IMR-90 (cell line): ENCODE results near the gene AOPEP. TPM values are rescaled to one million over a fixed set of nuclear protein-coding genes. Genes with fewer than 3 reads are reported as not detected.

Experiments used
- ATAC-seq: fragments of 200-7000 bp; cut with Tn5 transposase; 2 replicates; pipeline ENCODE4 v1.9.1; 2020; ENCODE audit warnings: low read depth, mild to moderate bottlenecking, moderate library complexity
- BruUV-seq: library from RNA; stranded (reverse); fragments of 400-500 nt; replicated peaks from 2 replicates; lab custom pipeline; 2021; lab: Mats Ljungman, UMichigan
- CTCF ChIA-PET: fragments of 300-600 bp; formaldehyde crosslinking; extraction: SDS; loops from one replicate; lab custom pipeline; 2021; ENCODE audit warnings: antibody characterized with exemption; lab: Yijun Ruan, JAX
- POLR2A ChIA-PET: fragments of 300-600 bp; sonication (Branson Sonifier 250); formaldehyde crosslinking; loops from one replicate; lab custom pipeline; 2022; ENCODE audit warnings: antibody characterized with exemption; ENCODE audit not compliant: unreplicated experiment; lab: Charles Lee
- DNase-seq: peaks from one replicate; pipeline ENCODE4 v3.0.0; 2013
- H2AFZ ChIP-seq: replicated peaks from 2 replicates; pipeline ENCODE3; 2013; ENCODE audit warnings: low read length, mild to moderate bottlenecking; ENCODE audit not compliant: poor library complexity
- H2AK5ac ChIP-seq: 2 replicates; pipeline ENCODE4 v1.6.1; 2013; ENCODE audit warnings: low read depth, low read length, inconsistent platforms
- H2AK9ac ChIP-seq: replicated peaks from 2 replicates; pipeline ENCODE3; 2013; ENCODE audit warnings: mild to moderate bottlenecking, low read depth, low read length, moderate library complexity; ENCODE audit not compliant: poor library complexity
- H2BK120ac ChIP-seq: 2 replicates; pipeline ENCODE4 v1.6.1; 2013; ENCODE audit warnings: low read depth, low read length, inconsistent platforms
- H2BK15ac ChIP-seq: 3 replicates; pipeline ENCODE4 v1.6.1; 2013; ENCODE audit warnings: low read depth, low read length, inconsistent platforms
- H2BK20ac ChIP-seq: 2 replicates; pipeline ENCODE4 v1.6.1; 2013; ENCODE audit warnings: low read depth, mild to moderate bottlenecking, inconsistent platforms, low read length, moderate library complexity
- H2BK5ac ChIP-seq: 2 replicates; pipeline ENCODE4 v1.6.1; 2013; ENCODE audit warnings: mild to moderate bottlenecking, low read depth, low read length, inconsistent platforms; ENCODE audit not compliant: poor library complexity, severe bottlenecking
- H3K14ac ChIP-seq: replicated peaks from 2 replicates; pipeline ENCODE4 v1.6.1; 2013; ENCODE audit warnings: low read depth, low read length, inconsistent platforms
- H3K18ac ChIP-seq: 2 replicates; pipeline ENCODE4 v1.6.1; 2013; ENCODE audit warnings: low read depth, low read length, control low read depth
- H3K23ac ChIP-seq: 2 replicates; pipeline ENCODE4 v1.6.1; 2013; ENCODE audit warnings: low read depth, low read length, inconsistent platforms
- H3K27ac ChIP-seq: 2 replicates; pipeline ENCODE4 v1.5.1; 2013; ENCODE audit warnings: mild to moderate bottlenecking, control low read depth, low read length; ENCODE audit not compliant: insufficient read depth
- H3K27me3 ChIP-seq: 2 replicates; pipeline ENCODE4 v1.6.1; 2013; ENCODE audit warnings: low read length; ENCODE audit not compliant: control insufficient read depth, insufficient read depth
- H3K36me3 ChIP-seq: 2 replicates; pipeline ENCODE4 v1.6.1; 2013; ENCODE audit warnings: low read length, mixed read lengths; ENCODE audit not compliant: control insufficient read depth, insufficient read depth
- H3K4ac ChIP-seq: 2 replicates; pipeline ENCODE4 v1.6.1; 2013; ENCODE audit warnings: low read depth, low read length, inconsistent platforms
- H3K4me1 ChIP-seq: 2 replicates; pipeline ENCODE4 v1.6.1; 2013; ENCODE audit warnings: low read length, mixed read lengths; ENCODE audit not compliant: control insufficient read depth, insufficient read depth
- H3K4me2 ChIP-seq: 2 replicates; pipeline ENCODE4 v1.6.1; 2013; ENCODE audit warnings: low read depth, mild to moderate bottlenecking, control low read depth, low read length, moderate library complexity
- H3K4me3 ChIP-seq: 2 replicates; pipeline ENCODE4 v1.5.1; 2013; ENCODE audit warnings: low read depth, mild to moderate bottlenecking, control low read depth, low read length, moderate library complexity; ENCODE audit not compliant: insufficient read depth
- H3K56ac ChIP-seq: 2 replicates; pipeline ENCODE4 v1.6.1; 2013; ENCODE audit warnings: low read length, inconsistent platforms; ENCODE audit not compliant: insufficient read depth; ENCODE audit errors: extremely low read depth
- H3K79me1 ChIP-seq, 2 experiments: 2 replicates each; pipeline ENCODE4 v1.6.1; 2013; ENCODE audit warnings: low read length in 2 of 2, inconsistent platforms in 1 of 2, low read depth in 1 of 2
- H3K9ac ChIP-seq: 2 replicates; pipeline ENCODE4 v1.6.1; 2013; ENCODE audit warnings: low read depth, low read length, control low read depth
- H3K9me1 ChIP-seq: 2 replicates; pipeline ENCODE4 v1.6.1; 2013; ENCODE audit warnings: low read length, inconsistent platforms; ENCODE audit not compliant: insufficient read depth
- H3K9me3 ChIP-seq: 2 replicates; pipeline ENCODE4 v1.6.1; 2013; ENCODE audit warnings: low read length; ENCODE audit not compliant: control insufficient read depth, insufficient read depth
- H4K20me1 ChIP-seq: 2 replicates; pipeline ENCODE4 v1.6.1; 2013; ENCODE audit warnings: low read length, inconsistent platforms; ENCODE audit not compliant: insufficient read depth
- H4K5ac ChIP-seq: 2 replicates; pipeline ENCODE4 v1.6.1; 2013; ENCODE audit warnings: mild to moderate bottlenecking, low read depth, low read length, control low read depth
- H4K8ac ChIP-seq, 2 experiments: 2 replicates each; pipeline ENCODE4 v1.6.1; 2013; ENCODE audit warnings: low read depth in 2 of 2, low read length in 2 of 2, control low read depth in 1 of 2, inconsistent platforms in 1 of 2
- H4K91ac ChIP-seq: 2 replicates; pipeline ENCODE4 v1.6.1; 2013; ENCODE audit warnings: low read depth, low read length, inconsistent platforms; ENCODE audit not compliant: insufficient read depth
- CTCF ChIP-seq: conservative IDR thresholded peaks from 2 replicates; pipeline ENCODE4 v1.5.1; 2012; ENCODE audit warnings: mild to moderate bottlenecking, low read depth, low read length, improper control_type of control experiment
- ELK1 ChIP-seq: fragments of 150-350 bp; IDR thresholded peaks from 2 replicates; pipeline ENCODE4 v1.6.1; 2016; ENCODE audit warnings: low read depth, mild to moderate bottlenecking, low read length, moderate library complexity, borderline replicate concordance
- MAFK ChIP-seq: IDR thresholded peaks from 2 replicates; pipeline ENCODE4 v1.6.1; 2012; ENCODE audit warnings: low read depth, low read length, improper control_type of control experiment
- NFE2L2 ChIP-seq: fragments of 150-350 bp; IDR thresholded peaks from 2 replicates; pipeline ENCODE4 v1.6.1; 2016; ENCODE audit warnings: low read depth, mild to moderate bottlenecking, low read length
- POLR2A ChIP-seq: IDR thresholded peaks from 2 replicates; pipeline ENCODE4 v1.6.1; 2012; ENCODE audit warnings: mild to moderate bottlenecking, low read depth, low read length
- RFX5 ChIP-seq: IDR thresholded peaks from 2 replicates; pipeline ENCODE4 v1.8.0; 2012; ENCODE audit warnings: low read depth, mild to moderate bottlenecking, low read length, moderate library complexity
- WGBS, 2 experiments: methylation state at CpG; one replicate each; pipeline versions ENCODE4 v1.1.5 to v1.1.7; 2013; ENCODE audit warnings: missing lambda C conversion rate in 2 of 2; ENCODE audit not compliant: insufficient read length in 1 of 2; ENCODE audit errors: extremely low coverage in 2 of 2; 5-methylcytosine and 5-hydroxymethylcytosine counted together
- dilution Hi-C: fragments of 300-500 bp; cut with HindIII; formaldehyde crosslinking; loops from one replicate; pipeline ENCODE4 v1.14.3; 2018; ENCODE audit warnings: low sequenced_read_pairs; ENCODE audit not compliant: unreplicated experiment
- in situ Hi-C: fragments of 300-500 bp; cut with MboI; formaldehyde crosslinking; loops from 3 replicates; pipeline ENCODE4 v1.14.3; 2019; ENCODE audit warnings: low sequenced_read_pairs, inconsistent platforms, mixed read lengths
- intact Hi-C: fragments of 100-400 bp; cut with micrococcal nuclease; formaldehyde crosslinking; loops from 2 replicates; pipeline ENCODE4 v1.10.0; 2022
- polyA plus RNA-seq, 3 experiments: library from polyadenylated mRNA; depleted of rRNA; stranded (reverse); fragments of >200 nt; gene quantifications; 2 replicates each; pipeline ENCODE4 v1.2.3, GENCODE V29; 2012; ENCODE audit warnings: low replicate concordance in 1 of 3
- total RNA-seq: library from RNA; depleted of rRNA; stranded (reverse); fragments of >200 nt; gene quantifications from 2 replicates; pipeline ENCODE4 v1.2.3, GENCODE V29; 2012
- TF ChIP-seq, protein P1 (sequence below): fragments of 150-350 bp; IDR thresholded peaks from 2 replicates; pipeline ENCODE4 v1.6.1; 2017; ENCODE audit warnings: mild to moderate bottlenecking, antibody characterized with exemption, low read length, low read depth

Gene AOPEP
- total and polyA plus RNA-seq, 2 of the 4 experiments (the other 2 are of a cell fraction), result 34.9 to 38.7 TPM

- in situ Hi-C loops (no loop called here), dilution Hi-C loops (no loop called here), intact Hi-C loops (no loop called here)
- CTCF ChIA-PET, result no interaction called here
- DNase-seq (peak; percentile 29), ATAC-seq (no peak)
- no CpG with 5 or more reads among the region's 6 CpGs for WGBS, 2 experiments
- TF ChIP-seq RFX5 (no peak), NFE2L2 (no peak), POLR2A (no peak), MAFK (no peak), CTCF (no peak), ELK1 (no peak)
- TF ChIP-seq, protein P1, sequence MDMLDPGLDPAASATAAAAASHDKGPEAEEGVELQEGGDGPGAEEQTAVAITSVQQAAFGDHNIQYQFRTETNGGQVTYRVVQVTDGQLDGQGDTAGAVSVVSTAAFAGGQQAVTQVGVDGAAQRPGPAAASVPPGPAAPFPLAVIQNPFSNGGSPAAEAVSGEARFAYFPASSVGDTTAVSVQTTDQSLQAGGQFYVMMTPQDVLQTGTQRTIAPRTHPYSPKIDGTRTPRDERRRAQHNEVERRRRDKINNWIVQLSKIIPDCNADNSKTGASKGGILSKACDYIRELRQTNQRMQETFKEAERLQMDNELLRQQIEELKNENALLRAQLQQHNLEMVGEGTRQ, result no peak
- H4K20me1 ChIP-seq, result peaks cover 4% of the 10 kb centered on the region; the same call in 1 of the 2 replicates
- no peak overlapping the region for H2BK5ac ChIP-seq
- H3K23ac ChIP-seq, result no peak overlapping the region
- H4K5ac ChIP-seq, result no peak overlapping the region
- no peak overlapping the region for H3K27ac ChIP-seq
- no peak overlapping the region for H3K4me3 ChIP-seq
- no TSS peak for BruUV-seq
- no peak overlapping the region for H4K8ac ChIP-seq
- peaks cover 8% of the 10 kb centered on the region for H3K27me3 ChIP-seq
- H2BK20ac ChIP-seq, result no peak overlapping the region
- peaks cover 7% of the 10 kb centered on the region for H3K36me3 ChIP-seq
- POLR2A ChIA-PET, result no interaction called here
- H3K56ac ChIP-seq, result no peak overlapping the region
- no peak overlapping the region for H3K4me2 ChIP-seq
- no peak overlapping the region for H4K91ac ChIP-seq
- no peak overlapping the region for H3K18ac ChIP-seq
- H3K79me1 ChIP-seq, result peaks cover 5 to 10% of the 10 kb centered on the region in 2 experiments; a peak in 3 of 4 replicates
- no peak overlapping the region for H2AK9ac ChIP-seq
- no peaks in the 10 kb centered on the region for H3K9me3 ChIP-seq
- H2AFZ ChIP-seq, result no peak overlapping the region
- no peak overlapping the region for H2BK120ac ChIP-seq
- peaks cover 21% of the 10 kb centered on the region for H3K4me1 ChIP-seq
- 0 out of 2 replicates have a peak, but pooled peaks cover 11% of the 10 kb centered on the region for H3K9me1 ChIP-seq
- no peak overlapping the region for H3K9ac ChIP-seq
- H3K14ac ChIP-seq, result no peak overlapping the region
- no peak overlapping the region for H3K4ac ChIP-seq
- H2AK5ac ChIP-seq, result no peak overlapping the region
- no peak overlapping the region for H2BK15ac ChIP-seq
Observed at GRCh38 chr9:94808926-94809700, 82.6 kb downstream of the AOPEP start.
